SK-N-SH treated with all-trans-retinoic acid at 6 μM for 48 hours (cell line): ENCODE data around the gene P4HTM.

Experiments used
- ATAC-seq: fragments of 200-7000 bp; cut with Tn5 transposase; 3 replicates; pipeline ENCODE4 v1.9.1; 2020; ENCODE audit warnings: mild to moderate bottlenecking, moderate library complexity
- ARNTL ChIP-seq: fragments of 450-650 bp; formaldehyde crosslinking; IDR thresholded peaks from 2 replicates; pipeline ENCODE4 v1.5.0; 2020; ENCODE audit warnings: low read depth, mild to moderate bottlenecking, moderate library complexity, borderline replicate concordance
- CSDC2 ChIP-seq: fragments of 250-450 bp; sonication (Bioruptor Pico); IDR thresholded peaks from 2 replicates; pipeline ENCODE4 v1.5.0; 2020; ENCODE audit warnings: mild to moderate bottlenecking, moderate library complexity
- ESRRG ChIP-seq: fragments of 250-450 bp; sonication (Bioruptor Pico); IDR thresholded peaks from 2 replicates; pipeline ENCODE4 v1.6.1; 2021; ENCODE audit warnings: mild to moderate bottlenecking
- GLIS3 ChIP-seq: fragments of 250-450 bp; sonication (Bioruptor Pico); IDR thresholded peaks from 2 replicates; pipeline ENCODE4 v1.5.0; 2020; ENCODE audit warnings: mild to moderate bottlenecking, moderate library complexity
- ISL1 ChIP-seq: fragments of 250-450 bp; sonication (Bioruptor Pico); IDR thresholded peaks from 2 replicates; pipeline ENCODE4 v2.1.2; 2022; ENCODE audit warnings: mild to moderate bottlenecking, moderate library complexity
- SNAI2 ChIP-seq: fragments of 250-450 bp; sonication (Bioruptor Pico); IDR thresholded peaks from 2 replicates; pipeline ENCODE4 v1.5.0; 2020; ENCODE audit warnings: mild to moderate bottlenecking, moderate library complexity
- TCF4 ChIP-seq: fragments of 250-450 bp; sonication (Bioruptor Pico); IDR thresholded peaks from 2 replicates; pipeline ENCODE4 v1.8.0; 2021; ENCODE audit warnings: mild to moderate bottlenecking, moderate library complexity, borderline replicate concordance
- ZC3H10 ChIP-seq: fragments of 250-450 bp; sonication (Bioruptor Pico); IDR thresholded peaks from 2 replicates; pipeline ENCODE4 v1.5.1; 2021; ENCODE audit warnings: mild to moderate bottlenecking, moderate library complexity
- ZFP30 ChIP-seq: fragments of 450-650 bp; formaldehyde crosslinking; IDR thresholded peaks from 2 replicates; pipeline ENCODE4 v1.5.0; 2022; ENCODE audit warnings: mild to moderate bottlenecking, moderate library complexity
- ZNF565 ChIP-seq: fragments of 450-650 bp; formaldehyde crosslinking; conservative IDR thresholded peaks from 2 replicates; pipeline ENCODE4 v1.5.0; 2020; ENCODE audit warnings: low read depth, mild to moderate bottlenecking, moderate library complexity
- ZNF70 ChIP-seq: fragments of 450-650 bp; formaldehyde crosslinking; IDR thresholded peaks from 2 replicates; pipeline ENCODE4 v1.5.0; 2020; ENCODE audit warnings: mild to moderate bottlenecking, moderate library complexity
- ZNF8 ChIP-seq: fragments of 450-650 bp; formaldehyde crosslinking; IDR thresholded peaks from 2 replicates; pipeline ENCODE4 v1.5.0; 2020; ENCODE audit warnings: mild to moderate bottlenecking, moderate library complexity
- TF ChIP-seq, protein P1 (sequence below): fragments of 250-450 bp; sonication (Bioruptor Pico); IDR thresholded peaks from 2 replicates; pipeline ENCODE4 v1.5.0; 2020; ENCODE audit warnings: mild to moderate bottlenecking, moderate library complexity
- TF ChIP-seq, protein P2 (sequence below): fragments of 250-450 bp; sonication (Bioruptor Pico); IDR thresholded peaks from 2 replicates; pipeline ENCODE4 v1.8.0; 2021; ENCODE audit warnings: low read depth, mild to moderate bottlenecking, moderate library complexity, borderline replicate concordance
- TF ChIP-seq, protein P3 (sequence below): fragments of 250-450 bp; sonication (Bioruptor Pico); IDR thresholded peaks from 2 replicates; pipeline ENCODE4 v1.5.1; 2020; ENCODE audit warnings: low read depth, mild to moderate bottlenecking, moderate library complexity
- TF ChIP-seq, protein P4 (sequence below): fragments of 250-450 bp; sonication (Bioruptor Pico); IDR thresholded peaks from 2 replicates; pipeline ENCODE4 v1.8.0; 2020; ENCODE audit warnings: mild to moderate bottlenecking, moderate library complexity, borderline replicate concordance

Gene P4HTM

DNA sequence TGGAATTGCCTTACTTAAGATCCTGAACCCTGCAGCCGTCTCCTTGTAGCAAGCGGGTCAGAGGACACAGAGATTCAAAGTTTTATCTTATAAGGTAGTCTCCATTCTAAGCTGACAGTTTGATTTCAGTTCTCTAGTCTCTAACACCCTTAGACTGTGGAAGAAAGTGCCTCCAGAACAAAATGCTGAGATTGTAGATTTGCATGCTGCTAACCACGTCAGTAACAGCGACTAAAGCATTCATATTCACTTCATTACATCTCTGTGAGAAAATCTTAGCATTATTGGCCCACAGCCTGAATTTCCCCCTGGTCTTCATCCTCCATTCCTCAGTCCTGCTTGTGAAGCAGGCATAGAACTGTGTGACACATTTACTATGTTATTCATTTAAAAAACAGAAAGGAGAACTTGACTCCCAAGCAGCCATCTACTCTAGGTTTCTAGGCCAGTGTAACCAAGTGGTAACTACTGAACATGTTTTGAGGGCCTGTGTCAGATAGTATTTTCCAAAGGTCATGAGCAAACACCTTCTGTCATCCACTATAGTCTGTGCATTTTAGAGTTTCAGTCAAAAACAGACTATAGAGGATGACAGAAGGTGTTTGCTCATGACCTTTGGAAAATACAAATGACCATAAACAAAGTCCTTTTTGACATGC lies 44.0 kb upstream of the P4HTM start (continued):
- TF ChIP-seq, protein P1, sequence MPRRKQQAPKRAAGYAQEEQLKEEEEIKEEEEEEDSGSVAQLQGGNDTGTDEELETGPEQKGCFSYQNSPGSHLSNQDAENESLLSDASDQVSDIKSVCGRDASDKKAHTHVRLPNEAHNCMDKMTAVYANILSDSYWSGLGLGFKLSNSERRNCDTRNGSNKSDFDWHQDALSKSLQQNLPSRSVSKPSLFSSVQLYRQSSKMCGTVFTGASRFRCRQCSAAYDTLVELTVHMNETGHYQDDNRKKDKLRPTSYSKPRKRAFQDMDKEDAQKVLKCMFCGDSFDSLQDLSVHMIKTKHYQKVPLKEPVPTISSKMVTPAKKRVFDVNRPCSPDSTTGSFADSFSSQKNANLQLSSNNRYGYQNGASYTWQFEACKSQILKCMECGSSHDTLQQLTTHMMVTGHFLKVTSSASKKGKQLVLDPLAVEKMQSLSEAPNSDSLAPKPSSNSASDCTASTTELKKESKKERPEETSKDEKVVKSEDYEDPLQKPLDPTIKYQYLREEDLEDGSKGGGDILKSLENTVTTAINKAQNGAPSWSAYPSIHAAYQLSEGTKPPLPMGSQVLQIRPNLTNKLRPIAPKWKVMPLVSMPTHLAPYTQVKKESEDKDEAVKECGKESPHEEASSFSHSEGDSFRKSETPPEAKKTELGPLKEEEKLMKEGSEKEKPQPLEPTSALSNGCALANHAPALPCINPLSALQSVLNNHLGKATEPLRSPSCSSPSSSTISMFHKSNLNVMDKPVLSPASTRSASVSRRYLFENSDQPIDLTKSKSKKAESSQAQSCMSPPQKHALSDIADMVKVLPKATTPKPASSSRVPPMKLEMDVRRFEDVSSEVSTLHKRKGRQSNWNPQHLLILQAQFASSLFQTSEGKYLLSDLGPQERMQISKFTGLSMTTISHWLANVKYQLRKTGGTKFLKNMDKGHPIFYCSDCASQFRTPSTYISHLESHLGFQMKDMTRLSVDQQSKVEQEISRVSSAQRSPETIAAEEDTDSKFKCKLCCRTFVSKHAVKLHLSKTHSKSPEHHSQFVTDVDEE (CRISPR knock-in tag) = no peak
- TF ChIP-seq ESRRG (CRISPR knock-in tag) = no peak
- TF ChIP-seq ZC3H10 (CRISPR knock-in tag) = no peak
- TF ChIP-seq ZNF565 = no peak
- TF ChIP-seq ZNF8 (CRISPR knock-in tag) = no peak

DNA sequence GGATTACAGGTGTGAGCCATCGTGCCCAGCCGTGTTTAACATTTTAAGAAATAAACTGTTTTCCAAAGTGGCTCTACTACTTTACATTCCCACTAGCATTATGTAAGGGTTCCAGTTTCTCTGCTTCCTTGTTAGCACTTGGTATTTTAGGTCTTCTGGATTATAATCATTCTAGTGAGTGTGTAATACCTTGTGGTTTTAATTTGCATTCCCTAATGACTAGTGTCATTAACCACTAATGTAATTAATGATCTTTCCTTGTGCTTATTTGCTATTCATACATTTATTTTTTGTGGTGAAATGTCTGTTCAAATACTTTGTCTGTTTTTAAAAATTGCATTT lies 40.7 kb upstream of the P4HTM start:
- ATAC-seq = peak; percentile 68
- TF ChIP-seq TCF4 (CRISPR knock-in tag) = no peak
- TF ChIP-seq CSDC2 (CRISPR knock-in tag) = no peak
- TF ChIP-seq ISL1 (CRISPR knock-in tag) = peak; percentile 36
- TF ChIP-seq, all 23 proteins: peak for 1

DNA sequence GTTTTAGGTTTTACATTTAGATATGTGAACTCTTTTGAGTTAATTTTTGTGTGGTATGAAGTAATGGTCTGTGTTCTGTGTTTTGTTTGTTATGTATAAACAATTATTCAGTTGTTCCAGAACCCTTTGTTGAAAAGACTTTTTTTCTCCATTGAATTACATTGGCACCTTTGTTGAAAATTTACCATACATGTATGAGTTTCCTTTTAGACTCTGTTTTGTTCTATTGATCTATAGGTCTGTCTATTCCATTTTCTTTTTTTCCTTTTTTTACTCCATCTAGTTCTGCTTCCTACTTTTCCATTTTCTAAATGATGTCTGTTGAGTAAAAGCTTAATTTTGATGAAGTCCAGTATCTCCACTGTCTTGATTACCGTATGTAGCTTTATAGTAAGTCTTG lies 40.0 kb upstream of the P4HTM start:
- no peak for ATAC-seq
- TF ChIP-seq GLIS3 (CRISPR knock-in tag) (no peak), ZNF565 (no peak)
- TF ChIP-seq, protein P2, sequence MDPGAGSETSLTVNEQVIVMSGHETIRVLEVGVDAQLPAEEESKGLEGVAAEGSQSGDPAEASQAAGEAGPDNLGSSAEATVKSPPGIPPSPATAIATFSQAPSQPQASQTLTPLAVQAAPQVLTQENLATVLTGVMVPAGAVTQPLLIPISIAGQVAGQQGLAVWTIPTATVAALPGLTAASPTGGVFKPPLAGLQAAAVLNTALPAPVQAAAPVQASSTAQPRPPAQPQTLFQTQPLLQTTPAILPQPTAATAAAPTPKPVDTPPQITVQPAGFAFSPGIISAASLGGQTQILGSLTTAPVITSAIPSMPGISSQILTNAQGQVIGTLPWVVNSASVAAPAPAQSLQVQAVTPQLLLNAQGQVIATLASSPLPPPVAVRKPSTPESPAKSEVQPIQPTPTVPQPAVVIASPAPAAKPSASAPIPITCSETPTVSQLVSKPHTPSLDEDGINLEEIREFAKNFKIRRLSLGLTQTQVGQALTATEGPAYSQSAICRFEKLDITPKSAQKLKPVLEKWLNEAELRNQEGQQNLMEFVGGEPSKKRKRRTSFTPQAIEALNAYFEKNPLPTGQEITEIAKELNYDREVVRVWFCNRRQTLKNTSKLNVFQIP (CRISPR knock-in tag) = no peak

DNA sequence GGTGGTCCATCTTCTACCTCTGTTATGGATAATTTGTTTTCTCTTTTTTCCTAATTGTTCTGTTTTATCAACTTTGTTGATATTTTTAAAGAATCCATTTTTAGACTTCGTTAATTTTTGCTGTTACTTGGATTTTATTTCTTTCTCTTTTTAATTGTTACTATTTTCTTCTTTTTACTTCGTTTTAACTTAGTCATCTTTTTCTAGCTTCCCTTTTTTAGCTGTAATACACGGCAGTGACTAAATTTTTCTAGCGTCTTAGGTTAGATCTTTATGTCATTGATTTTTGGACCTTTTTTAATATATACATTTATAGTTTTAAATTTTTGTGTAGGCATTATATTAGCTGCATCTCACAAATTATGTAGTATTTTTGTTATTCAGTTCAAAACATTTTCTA lies 38.3 kb upstream of the P4HTM start:
- TF ChIP-seq SNAI2 = no peak
- no peak for TF ChIP-seq ZC3H10 (CRISPR knock-in tag)
- TF ChIP-seq, protein P2 (CRISPR knock-in tag) = no peak
- TF ChIP-seq ZNF70 (CRISPR knock-in tag) = no peak
- no peak for ATAC-seq

DNA sequence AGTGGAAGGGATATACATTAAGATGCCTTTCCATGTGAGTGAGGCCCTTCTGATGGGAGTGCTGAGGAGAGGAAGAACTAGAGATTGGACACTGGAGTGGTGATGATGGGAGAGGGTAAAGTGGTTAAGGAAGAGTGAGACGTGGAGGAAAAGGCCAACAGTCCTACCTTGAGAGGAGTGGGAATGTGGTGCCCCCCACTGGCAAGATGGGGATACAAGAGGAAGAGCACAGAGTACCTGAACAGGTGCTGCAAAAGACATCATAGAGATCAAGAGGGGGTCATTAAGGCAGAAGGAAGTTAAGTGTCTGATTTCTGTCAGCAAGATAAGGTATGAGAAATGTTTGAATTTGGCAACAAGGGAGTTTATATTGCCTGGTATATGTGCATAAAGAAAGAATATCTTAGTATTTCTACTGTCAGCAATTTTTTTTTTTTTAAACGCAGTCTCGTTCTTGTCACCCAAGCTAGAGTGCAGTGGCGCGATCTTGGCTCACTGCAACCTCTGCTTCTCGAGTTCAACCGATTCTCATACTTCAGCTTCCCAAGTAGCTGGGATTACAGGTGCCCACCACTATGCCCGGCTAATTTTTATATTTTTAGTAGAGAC lies 37.4 kb upstream of the P4HTM start:
- ATAC-seq = peak; percentile 66; the same call in 2 of the 3 replicates

More for the DNA sequence above, 37.4 kb upstream of the P4HTM start:
- TF ChIP-seq SNAI2 (no peak), ZNF8 (CRISPR knock-in tag) (no peak), ZFP30 (CRISPR knock-in tag) (no peak), ARNTL (CRISPR knock-in tag) (no peak), ZC3H10 (CRISPR knock-in tag) (no peak)
- TF ChIP-seq, protein P3, sequence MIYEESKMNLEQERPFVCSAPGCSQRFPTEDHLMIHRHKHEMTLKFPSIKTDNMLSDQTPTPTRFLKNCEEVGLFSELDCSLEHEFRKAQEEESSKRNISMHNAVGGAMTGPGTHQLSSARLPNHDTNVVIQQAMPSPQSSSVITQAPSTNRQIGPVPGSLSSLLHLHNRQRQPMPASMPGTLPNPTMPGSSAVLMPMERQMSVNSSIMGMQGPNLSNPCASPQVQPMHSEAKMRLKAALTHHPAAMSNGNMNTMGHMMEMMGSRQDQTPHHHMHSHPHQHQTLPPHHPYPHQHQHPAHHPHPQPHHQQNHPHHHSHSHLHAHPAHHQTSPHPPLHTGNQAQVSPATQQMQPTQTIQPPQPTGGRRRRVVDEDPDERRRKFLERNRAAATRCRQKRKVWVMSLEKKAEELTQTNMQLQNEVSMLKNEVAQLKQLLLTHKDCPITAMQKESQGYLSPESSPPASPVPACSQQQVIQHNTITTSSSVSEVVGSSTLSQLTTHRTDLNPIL = no peak
- TF ChIP-seq, protein P4, sequence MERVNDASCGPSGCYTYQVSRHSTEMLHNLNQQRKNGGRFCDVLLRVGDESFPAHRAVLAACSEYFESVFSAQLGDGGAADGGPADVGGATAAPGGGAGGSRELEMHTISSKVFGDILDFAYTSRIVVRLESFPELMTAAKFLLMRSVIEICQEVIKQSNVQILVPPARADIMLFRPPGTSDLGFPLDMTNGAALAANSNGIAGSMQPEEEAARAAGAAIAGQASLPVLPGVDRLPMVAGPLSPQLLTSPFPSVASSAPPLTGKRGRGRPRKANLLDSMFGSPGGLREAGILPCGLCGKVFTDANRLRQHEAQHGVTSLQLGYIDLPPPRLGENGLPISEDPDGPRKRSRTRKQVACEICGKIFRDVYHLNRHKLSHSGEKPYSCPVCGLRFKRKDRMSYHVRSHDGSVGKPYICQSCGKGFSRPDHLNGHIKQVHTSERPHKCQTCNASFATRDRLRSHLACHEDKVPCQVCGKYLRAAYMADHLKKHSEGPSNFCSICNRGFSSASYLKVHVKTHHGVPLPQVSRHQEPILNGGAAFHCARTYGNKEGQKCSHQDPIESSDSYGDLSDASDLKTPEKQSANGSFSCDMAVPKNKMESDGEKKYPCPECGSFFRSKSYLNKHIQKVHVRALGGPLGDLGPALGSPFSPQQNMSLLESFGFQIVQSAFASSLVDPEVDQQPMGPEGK (CRISPR knock-in tag) = no peak
- TF ChIP-seq, protein P1 (CRISPR knock-in tag) = no peak
- TF ChIP-seq, protein P2 (CRISPR knock-in tag) = no peak
